Right renal cortex interstitium (tissue), 3 donors: ENCODE measurements around the gene CNTNAP2. TPM values are rescaled to one million over a fixed set of nuclear protein-coding genes. Genes with fewer than 3 reads are reported as not detected.
"Not testable (repeated sequence)": the region's sequence is repeated elsewhere in the genome, so short reads cannot be mapped to it uniquely, and the experiment has no call there.

Experiments
- DNase-seq, 3 donors: peaks; one replicate each; pipeline ENCODE4 v3.0.0-alpha.2; 2013; ENCODE audit warnings: low read depth in 3 of 3, low spot score in 2 of 3
- polyA plus RNA-seq, 3 donors: library from polyadenylated mRNA; unstranded; fragments of 120-200 nt; gene quantifications; one replicate each; pipeline ENCODE4 v1.2.1, GENCODE V29; 2013; ENCODE audit not compliant: insufficient read length in 3 of 3

The CNTNAP2 gene
- polyA plus RNA-seq, 3 donors: 21.2 to 29.0 (median 25.8) TPM

- not testable (repeated sequence) for DNase-seq
Measured at GRCh38 chr7:148426393-148426792, 2309.8 kb downstream of the CNTNAP2 start.

- DNase-seq: not testable (repeated sequence)
Measured at GRCh38 chr7:148430690-148431089, 2314.1 kb downstream of the CNTNAP2 start.

- DNase-seq: no peak
Measured at GRCh38 chr7:148433521-148434180, 2317.1 kb downstream of the CNTNAP2 start.

GRCh38 chr7:148434181-148434757 is 2317.7 kb downstream of the CNTNAP2 start:
- no peak for DNase-seq

- DNase-seq: no peak
Measured at GRCh38 chr7:148434887-148435286, 2318.3 kb downstream of the CNTNAP2 start.

GRCh38 chr7:148435715-148436114 is 2319.1 kb downstream of the CNTNAP2 start:
- DNase-seq: no peak

- no peak for DNase-seq
Measured at GRCh38 chr7:148436135-148436534, 2319.5 kb downstream of the CNTNAP2 start.

GRCh38 chr7:148436571-148436970 is 2320.0 kb downstream of the CNTNAP2 start:
- DNase-seq: no peak

- DNase-seq: no peak
Measured at GRCh38 chr7:148437043-148437442, 2320.4 kb downstream of the CNTNAP2 start.

GRCh38 chr7:148442141-148442655 is 2325.6 kb downstream of the CNTNAP2 start:
- no peak for DNase-seq

- DNase-seq: no peak
Measured at GRCh38 chr7:148442933-148443332, 2326.3 kb downstream of the CNTNAP2 start.

GRCh38 chr7:148445260-148446044 is 2328.9 kb downstream of the CNTNAP2 start:
- DNase-seq: no peak

- DNase-seq: peak in 1 of 3 donors; percentile 2
Measured at GRCh38 chr7:148447221-148447849, 2330.7 kb downstream of the CNTNAP2 start.

- DNase-seq: not testable (repeated sequence)
Measured at GRCh38 chr7:148451526-148451925, 2334.9 kb downstream of the CNTNAP2 start.

- no peak for DNase-seq
Measured at GRCh38 chr7:148456351-148456750, 2339.8 kb downstream of the CNTNAP2 start.

GRCh38 chr7:148457310-148457921 is 2340.8 kb downstream of the CNTNAP2 start:
- no peak for DNase-seq

GRCh38 chr7:148458263-148458662 is 2341.7 kb downstream of the CNTNAP2 start:
- no peak for DNase-seq

- DNase-seq: no peak
Measured at GRCh38 chr7:148461392-148462179, 2345.0 kb downstream of the CNTNAP2 start.

- not testable (repeated sequence) for DNase-seq
Measured at GRCh38 chr7:148462774-148463173, 2346.2 kb downstream of the CNTNAP2 start.

GRCh38 chr7:148463210-148463609 is 2346.6 kb downstream of the CNTNAP2 start:
- DNase-seq: no peak
